Fibroblast of pulmonary artery (primary cell): ENCODE data around the gene CCDC127.
"Not testable (repeated sequence)": the region's sequence is repeated elsewhere in the genome, so short reads cannot be mapped to it uniquely, and the experiment has no call there.

ENCODE experiments used
- DNase-seq: peaks from one replicate; pipeline ENCODE4 v3.0.0-alpha.2; 2010; ENCODE audit warnings: low read depth
- H3K4me3 ChIP-seq: replicated peaks from 2 replicates; pipeline ENCODE4 v1.5.1; 2011; ENCODE audit warnings: low read depth, mild to moderate bottlenecking, control low read depth, low read length, moderate library complexity
- TF ChIP-seq, protein P1 (sequence below): IDR thresholded peaks from 2 replicates; pipeline ENCODE4 v1.5.1; 2011; ENCODE audit warnings: mild to moderate bottlenecking, control low read depth, low read length, inconsistent platforms; ENCODE audit errors: missing control alignments

Gene CCDC127

DNA sequence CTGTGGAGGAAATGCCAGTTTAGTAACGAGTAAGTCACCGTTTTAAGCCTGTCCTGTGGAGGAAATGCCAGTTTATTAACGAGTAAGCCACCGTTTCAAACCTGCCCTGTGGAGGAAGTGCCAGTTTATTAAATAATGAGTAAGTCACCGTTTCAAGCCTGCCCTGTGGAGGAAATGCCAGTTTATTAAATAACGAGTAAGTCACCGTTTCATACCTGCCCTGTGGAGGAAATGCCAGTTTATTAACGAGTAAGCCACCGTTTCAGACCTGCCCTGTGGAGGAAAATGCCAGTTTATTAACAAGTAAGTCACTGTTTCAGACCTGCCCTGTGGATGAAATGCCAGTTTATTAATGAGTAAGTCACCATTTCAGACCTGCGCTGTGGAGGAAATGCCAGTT lies 34.6 kb upstream of the CCDC127 start:
- H3K4me3 ChIP-seq, result no peak overlapping the region
- no peak for DNase-seq
- TF ChIP-seq, protein P1, sequence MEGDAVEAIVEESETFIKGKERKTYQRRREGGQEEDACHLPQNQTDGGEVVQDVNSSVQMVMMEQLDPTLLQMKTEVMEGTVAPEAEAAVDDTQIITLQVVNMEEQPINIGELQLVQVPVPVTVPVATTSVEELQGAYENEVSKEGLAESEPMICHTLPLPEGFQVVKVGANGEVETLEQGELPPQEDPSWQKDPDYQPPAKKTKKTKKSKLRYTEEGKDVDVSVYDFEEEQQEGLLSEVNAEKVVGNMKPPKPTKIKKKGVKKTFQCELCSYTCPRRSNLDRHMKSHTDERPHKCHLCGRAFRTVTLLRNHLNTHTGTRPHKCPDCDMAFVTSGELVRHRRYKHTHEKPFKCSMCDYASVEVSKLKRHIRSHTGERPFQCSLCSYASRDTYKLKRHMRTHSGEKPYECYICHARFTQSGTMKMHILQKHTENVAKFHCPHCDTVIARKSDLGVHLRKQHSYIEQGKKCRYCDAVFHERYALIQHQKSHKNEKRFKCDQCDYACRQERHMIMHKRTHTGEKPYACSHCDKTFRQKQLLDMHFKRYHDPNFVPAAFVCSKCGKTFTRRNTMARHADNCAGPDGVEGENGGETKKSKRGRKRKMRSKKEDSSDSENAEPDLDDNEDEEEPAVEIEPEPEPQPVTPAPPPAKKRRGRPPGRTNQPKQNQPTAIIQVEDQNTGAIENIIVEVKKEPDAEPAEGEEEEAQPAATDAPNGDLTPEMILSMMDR, result no peak

DNA sequence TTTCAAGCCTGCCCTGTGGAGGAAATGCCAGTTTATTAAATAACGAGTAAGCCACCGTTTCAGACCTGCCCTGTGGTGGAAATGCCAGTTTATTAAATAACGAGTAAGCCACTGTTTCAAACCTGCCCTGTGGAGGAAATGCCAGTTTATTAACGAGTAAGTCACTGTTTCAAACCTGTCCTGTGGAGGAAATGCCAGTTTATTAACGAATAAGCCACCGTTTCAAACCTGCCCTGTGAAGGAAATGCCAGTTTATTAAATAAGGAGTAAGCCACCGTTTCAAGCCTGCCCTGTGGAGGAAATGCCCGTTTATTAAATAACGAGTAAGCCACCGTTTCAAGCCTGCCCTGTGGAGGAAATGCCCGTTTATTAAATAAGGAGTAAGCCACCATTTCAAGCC lies 34.0 kb upstream of the CCDC127 start:
- DNase-seq, H3K4me3 ChIP-seq: not testable (repeated sequence)

DNA sequence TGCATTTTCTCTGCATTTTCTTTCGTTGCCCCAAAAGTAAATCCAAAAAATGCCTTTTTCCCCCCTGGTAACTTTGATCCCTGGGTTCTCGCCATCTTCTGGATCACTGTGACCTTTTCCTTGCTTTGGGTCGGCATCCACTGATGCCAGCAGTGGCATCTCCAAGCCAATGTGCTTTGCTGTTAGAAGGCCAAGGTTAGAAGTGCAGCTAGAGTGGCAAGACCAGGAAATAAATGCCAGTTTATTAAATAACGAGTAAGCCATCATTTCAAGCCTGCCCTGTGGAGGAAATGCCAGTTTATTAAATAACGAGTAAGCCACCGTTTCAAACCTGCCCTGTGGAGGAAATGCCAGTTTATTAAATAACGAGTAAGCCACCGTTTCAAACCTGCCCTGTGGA lies 33.6 kb upstream of the CCDC127 start:
- not testable (repeated sequence) for DNase-seq, H3K4me3 ChIP-seq

DNA sequence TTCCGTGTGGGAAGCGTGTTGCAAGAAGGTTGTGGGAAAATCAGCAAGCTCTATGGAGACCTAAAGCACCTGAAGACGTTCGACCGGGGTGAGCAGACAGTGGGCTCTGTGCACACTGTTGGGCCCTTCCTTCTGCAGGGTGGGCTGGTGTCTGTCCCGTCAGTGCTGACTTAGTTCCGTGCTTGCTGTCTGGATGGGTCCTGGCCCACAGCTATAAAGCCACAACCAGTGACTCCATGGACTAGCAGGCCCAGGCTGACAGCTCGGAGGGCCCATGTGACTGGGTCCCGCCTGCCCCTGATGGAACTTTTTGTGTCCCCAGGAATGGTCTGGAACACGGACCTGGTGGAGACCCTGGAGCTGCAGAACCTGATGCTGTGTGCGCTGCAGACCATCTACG lies 33.1 kb upstream of the CCDC127 start:
- DNase-seq, H3K4me3 ChIP-seq: not testable (repeated sequence)

DNA sequence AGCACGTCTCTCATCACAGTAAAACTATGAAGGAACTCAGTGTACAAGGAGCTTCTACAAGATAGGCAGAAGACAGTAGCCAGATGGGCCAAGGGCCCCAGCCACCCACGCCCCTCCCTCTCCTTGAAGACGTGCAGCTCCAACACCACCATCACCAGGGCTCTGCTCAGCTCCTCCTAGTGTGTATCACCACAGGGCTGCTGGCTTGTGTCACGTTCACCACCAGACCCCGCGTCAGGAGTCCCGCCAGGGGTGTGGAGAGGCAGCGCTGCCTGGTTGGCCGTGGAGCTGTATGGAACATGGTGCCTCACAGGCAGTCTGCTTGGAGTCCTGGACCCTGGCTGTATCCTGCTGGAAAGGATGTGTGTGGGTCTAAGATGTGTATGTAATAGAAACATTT lies 32.4 kb upstream of the CCDC127 start:
- H3K4me3 ChIP-seq, DNase-seq: not testable (repeated sequence)

DNA sequence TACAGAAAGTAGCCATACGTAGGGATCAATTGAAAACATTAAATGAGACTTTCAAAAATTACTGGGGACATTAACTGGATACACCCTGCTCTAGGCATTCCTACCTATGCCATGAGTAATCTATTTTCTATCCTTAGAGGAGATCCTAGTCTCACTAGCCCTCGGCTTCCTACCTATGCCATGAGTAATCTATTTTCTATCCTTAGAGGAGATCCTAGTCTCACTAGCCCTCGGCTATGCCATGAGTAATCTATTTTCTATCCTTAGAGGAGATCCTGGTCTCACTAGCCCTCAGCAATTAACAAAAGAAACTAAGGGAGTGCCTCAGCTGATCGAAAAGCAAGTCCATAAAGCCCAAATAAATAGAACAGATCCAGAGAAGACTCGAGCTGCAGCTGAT lies 27.8 kb upstream of the CCDC127 start:
- not testable (repeated sequence) for DNase-seq, H3K4me3 ChIP-seq

DNA sequence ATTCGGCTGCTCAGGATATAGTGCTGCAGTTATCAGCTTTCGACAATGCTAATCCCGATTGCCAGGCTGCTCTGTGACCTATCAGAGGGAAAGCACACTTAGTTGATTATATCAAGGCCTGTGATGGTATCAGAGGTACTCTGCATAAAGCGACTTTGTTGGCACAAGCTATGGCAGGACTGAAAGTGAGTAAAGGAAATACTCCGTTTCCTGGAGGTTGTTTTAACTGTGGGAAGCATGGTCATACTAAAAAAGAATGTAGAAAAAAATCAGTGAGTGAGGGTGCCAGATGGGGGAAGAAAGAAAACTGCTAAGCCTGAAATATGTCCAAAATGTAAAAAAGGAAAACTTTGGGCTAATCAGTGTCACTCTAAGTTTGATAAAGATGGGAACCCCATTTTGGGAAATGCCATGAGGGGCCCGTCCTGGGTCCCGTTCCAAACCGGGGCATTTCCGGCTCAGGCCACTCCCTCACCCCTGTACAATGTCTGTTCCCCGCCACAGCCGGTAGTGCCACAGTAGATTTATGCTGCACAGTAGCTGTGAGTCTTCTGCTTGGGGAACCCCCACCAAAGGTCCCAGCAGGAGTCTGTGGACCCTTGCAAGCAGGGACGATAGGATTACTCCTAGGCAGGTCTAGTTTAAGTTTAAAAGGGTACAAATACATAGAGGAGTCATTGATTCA lies 25.9 kb upstream of the CCDC127 start:
- DNase-seq, H3K4me3 ChIP-seq: not testable (repeated sequence)

DNA sequence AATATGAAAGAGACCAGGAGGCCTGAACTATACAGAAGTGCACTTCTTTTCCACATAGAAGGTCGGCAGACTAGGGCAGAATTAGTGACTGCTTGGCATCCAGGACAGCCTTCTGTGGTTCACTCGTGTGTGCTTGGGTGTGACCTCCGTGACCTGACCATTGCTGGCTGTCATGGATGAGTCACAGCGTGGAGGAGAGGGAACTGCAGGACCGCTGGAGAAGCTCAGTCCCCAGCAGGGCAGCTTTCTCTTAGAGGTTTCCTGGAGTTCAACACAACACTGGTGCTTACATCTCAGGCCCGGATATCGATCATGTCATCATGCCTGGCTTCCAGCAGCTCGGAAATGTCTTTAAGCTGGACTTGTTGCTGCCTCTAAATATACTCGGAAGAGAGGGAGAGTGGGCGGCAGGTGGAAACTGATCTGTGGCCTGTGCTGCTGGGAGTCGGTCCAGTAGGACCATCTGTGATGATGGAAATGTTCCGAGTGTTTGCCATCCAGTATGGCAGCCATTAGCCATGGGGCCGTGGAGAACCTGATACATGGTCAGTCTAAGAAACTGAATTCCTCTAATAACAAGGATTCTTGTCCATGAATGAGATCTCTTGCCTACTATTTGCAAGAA lies 23.2 kb upstream of the CCDC127 start:
- not testable (repeated sequence) for H3K4me3 ChIP-seq, DNase-seq

DNA sequence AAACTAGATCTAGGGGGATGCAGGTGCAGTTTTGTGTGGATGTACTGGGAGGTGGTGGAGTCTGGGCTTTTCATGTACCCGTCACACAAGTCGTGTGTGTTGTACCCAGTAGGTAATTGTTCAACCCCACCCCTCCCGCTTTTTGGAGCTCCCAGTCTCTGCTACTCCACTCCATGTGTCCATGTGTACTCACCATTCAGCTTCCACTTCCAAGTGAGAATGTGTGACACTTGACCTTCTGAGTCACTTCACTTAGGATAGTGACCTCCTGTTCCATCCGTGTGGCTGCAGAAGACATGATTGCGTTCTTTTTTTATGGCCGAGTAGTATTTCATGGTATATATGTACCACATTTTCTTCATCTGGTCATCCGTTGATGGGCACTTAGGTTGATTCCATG lies 22.6 kb upstream of the CCDC127 start:
- DNase-seq, result not testable (repeated sequence)

DNA sequence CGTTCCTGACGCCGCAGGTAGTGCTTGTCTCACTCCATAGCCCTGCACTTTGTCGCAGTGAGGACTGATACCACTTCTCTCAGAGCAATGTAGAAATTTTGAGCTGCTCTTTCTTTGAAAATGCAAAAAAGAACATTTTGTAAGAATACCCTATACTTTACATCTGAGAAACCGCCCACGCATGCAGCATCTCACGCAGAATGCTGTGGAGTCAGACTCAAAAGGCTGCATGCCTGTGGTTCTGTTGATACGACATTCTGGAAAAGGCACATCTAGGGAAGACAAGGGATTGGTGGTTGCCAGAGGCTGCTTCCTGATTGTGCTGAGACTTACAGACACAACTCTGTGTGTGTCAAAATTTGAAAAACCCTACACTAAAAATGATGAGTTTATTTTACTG lies 20.0 kb upstream of the CCDC127 start:
- not testable (repeated sequence) for H3K4me3 ChIP-seq, DNase-seq

More for the DNA sequence above, 22.6 kb upstream of the CCDC127 start:
- not testable (repeated sequence) for H3K4me3 ChIP-seq

DNA sequence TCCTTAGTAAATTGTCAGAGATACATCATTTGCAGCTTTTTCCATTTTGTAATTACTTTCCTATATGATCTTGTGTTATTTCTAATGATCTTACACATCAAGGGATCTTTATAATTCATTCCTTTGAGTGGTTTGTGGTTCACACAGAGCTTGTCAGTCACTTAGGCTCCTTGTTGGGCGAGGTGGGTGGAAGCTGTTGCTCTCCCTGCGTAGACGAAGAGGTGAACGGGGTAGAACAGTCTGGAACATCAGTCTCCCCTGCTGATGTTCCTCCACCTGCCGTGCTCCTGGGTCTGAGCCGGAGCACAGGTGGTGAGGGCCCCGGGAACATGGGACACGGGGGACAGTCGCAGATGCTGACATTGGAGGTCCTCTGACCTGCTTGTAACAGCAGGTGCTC lies 17.6 kb upstream of the CCDC127 start:
- not testable (repeated sequence) for DNase-seq, H3K4me3 ChIP-seq

DNA sequence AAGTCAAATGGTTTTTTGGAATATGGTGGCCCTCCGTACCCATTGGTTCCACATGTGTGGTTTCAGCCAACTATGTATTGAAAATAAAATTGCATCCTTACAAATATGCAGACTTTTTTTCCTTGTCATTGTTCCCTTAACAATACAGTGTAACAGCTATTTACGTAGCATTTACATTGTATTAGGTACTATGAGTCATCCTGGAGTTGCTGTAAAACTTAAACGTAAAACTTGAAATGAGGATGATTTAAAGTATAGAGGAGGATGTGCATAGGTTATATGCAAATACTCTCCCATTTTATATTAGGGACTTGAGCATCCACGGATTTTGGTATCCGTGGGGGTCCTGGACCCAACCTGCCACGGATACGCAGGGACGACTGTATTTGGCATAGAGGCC lies 16.5 kb upstream of the CCDC127 start:
- H3K4me3 ChIP-seq, result no peak overlapping the region
- no peak for DNase-seq
- TF ChIP-seq, protein P1, result no peak

DNA sequence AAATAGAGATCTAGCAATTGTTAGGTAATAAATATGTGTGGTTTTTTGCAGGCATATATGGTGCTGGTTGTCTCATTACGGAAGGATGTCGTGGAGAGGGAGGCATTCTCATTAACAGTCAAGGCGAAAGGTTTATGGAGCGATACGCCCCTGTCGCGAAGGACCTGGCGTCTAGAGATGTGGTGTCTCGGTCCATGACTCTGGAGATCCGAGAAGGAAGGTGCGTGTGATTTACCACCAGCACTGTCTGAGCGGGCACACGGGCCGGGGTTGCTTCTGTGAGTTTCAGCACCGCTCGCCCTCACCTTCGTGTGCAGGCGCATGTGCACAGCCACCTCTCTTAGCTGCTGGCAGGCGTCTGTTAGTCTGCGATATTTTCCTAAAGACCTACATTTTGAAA lies 15.5 kb upstream of the CCDC127 start:
- H3K4me3 ChIP-seq, DNase-seq: not testable (repeated sequence)
